ENCODE results near the gene DDIAS.
A peak's percentile ranks its signal among the peaks of the same experiment; 100 is the strongest.
"Not testable (repeated sequence)": the region's sequence is repeated elsewhere in the genome, so short reads cannot be mapped to it uniquely, and the experiment has no call there.

DDIAS gene, protein sequence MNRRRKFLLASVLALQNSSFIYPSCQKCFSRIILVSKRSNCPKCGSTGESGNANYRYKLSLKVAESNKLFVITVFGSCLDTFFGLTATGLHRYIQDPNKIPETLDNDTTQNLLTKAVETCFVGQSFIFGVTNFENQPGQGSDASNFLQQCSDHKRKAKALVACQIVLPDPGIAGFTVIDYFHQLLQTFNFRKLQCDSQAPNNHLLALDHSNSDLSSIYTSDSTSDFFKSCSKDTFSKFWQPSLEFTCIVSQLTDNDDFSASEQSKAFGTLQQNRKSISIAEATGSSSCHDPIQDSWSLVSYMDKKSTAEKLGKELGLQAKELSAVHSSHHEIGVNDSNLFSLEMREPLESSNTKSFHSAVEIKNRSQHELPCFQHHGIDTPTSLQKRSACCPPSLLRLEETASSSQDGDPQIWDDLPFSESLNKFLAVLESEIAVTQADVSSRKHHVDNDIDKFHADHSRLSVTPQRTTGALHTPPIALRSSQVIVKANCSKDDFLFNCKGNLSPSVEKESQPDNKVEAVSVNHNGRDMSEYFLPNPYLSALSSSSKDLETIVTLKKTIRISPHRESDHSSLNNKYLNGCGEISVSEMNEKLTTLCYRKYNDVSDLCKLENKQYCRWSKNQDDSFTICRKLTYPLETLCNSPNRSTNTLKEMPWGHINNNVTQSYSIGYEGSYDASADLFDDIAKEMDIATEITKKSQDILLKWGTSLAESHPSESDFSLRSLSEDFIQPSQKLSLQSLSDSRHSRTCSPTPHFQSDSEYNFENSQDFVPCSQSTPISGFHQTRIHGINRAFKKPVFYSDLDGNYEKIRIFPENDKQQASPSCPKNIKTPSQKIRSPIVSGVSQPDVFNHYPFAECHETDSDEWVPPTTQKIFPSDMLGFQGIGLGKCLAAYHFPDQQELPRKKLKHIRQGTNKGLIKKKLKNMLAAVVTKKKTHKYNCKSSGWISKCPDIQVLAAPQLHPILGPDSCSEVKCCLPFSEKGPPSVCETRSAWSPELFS

DNA sequence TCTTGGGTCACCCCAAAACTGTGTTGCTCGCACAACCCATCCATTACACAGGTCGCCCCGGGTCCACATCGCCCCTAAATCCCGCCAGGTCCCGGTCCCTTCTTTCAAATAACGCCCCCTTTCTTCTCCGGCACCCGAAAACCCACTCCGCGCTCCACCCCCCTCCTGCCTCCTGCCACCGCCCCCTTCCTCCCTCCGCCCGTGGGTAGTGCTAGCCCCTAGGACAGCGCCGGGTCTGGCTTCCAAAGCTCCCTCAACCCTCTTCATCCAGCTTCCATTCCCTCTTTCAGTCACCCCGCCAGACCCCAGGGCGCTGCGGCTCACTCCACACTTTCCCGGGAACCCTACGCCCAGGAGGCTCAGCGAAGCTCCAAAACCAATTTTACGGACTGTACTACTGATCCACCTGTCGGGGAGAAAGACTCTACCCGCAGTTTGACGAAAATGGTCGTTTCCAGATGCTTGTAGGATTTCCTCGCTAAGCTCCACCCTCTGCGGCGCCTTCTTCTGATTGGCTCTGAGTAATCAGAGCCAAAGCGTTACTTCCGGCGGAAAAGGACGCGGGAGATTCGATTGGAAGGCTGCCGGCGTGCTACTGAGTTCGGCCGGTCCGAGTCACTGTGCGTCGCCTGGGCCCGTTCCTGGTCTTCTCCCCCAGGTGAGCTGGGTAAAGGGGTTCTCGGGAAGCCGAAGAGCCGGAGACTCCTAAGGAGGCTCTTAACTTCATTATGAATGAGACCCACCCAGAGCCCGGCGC, at the start of gene DDIAS:
DDIAS (plus strand) TSS at position 572 of the 757 bp plus-strand sequence. CDS start 13,003 bp downstream, outside the sequence.
- peak; percentile 98 for DNase-seq (ENCODE audit: low spot score)

DNA sequence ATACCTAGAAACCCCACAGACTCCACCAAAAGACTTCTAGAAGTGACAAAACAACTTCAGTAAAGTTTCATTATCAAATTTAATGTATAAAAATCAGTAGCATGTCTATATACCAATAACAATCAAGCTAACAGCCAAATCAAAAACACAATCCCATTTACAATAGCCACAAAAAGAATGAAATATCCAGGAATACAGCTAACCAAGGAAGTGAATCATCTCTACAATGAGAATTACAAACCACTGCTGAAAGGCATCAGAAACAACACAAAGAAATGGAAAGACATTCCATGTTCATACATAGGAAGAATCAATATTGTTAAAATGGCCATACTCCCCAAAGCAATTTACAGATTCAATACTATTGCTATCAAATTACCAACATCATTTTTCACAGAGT, 47.3 kb upstream of the DDIAS start:
- DNase-seq (ENCODE audit: low spot score), result no peak

DNA sequence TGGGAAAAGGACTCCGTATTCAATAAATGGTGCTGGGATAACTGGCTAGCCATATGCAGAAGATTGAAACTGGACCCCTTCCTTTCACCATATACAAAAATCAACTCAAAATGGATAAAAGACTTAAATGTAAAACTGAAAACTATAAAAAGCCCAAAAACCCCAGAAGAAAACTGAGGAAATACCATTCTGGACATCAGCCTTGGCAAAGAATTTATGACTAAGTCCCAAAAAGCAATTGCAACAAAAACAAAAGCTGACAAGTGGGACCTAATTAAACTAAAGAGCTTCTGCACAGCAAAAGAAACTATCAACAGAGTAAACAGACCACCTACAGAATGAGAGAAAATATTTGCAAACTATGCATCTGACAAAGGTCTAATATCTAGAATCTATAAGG, 46.6 kb upstream of the DDIAS start:
- DNase-seq (ENCODE audit: low spot score), result not testable (repeated sequence)

DNA sequence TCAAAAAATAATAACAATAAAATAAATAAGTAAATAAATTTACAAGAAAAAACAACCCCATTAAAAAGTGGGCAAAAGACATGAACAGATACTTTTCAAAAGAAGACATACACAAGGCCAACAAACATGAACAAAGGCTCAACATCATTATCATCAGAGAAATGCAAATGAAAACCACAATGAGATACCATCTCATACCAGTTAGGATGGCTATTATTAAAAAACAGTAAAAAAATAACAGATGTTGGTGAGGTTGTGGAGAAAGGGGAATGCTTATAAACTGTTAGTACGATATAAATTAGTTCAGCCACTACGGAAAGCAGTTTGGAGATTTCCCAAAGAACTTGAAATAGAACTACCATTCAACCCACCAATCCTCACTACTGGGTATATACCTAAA, 45.9 kb upstream of the DDIAS start:
- DNase-seq (ENCODE audit: low spot score), result no peak

DNA sequence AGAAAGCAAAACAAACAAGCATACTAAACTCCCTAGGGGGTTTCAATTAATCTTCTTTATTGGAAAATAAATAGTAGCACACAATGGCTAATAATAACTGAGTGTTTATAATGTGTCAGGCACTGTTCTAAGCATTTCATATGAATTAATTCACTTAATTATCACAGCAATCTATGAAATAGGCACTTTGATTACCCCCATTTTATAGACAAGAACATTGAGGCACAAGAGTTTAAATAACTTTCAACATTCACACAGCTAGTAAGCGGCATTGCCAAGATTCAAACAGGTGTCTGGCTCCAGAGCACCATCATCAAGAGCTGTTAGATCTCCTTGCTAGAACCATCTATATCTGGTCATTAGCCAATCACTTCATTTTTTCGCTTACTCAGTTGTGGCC, 44.4 kb upstream of the DDIAS start:
- DNase-seq (ENCODE audit: low spot score), result no peak

DNA sequence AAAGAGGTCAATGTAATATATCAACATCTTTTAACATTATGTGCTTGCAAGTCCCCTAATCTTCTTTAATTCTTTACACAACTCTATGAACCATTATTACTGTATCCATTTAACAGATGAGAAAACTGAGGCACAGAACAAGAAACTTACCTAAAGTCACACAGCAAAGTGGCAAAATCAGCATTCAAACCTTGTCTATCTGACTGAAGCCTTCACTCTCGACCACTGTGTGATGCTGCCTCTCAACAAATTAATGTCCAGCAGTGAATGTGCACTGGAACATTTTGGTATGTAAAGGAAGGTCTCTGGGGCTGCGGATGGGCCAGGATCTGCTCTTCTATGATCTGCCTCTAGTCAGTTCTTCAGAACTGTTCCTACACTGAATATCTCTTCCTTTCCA, 43.4 kb upstream of the DDIAS start:
- no peak for DNase-seq (ENCODE audit: low spot score)

DNA sequence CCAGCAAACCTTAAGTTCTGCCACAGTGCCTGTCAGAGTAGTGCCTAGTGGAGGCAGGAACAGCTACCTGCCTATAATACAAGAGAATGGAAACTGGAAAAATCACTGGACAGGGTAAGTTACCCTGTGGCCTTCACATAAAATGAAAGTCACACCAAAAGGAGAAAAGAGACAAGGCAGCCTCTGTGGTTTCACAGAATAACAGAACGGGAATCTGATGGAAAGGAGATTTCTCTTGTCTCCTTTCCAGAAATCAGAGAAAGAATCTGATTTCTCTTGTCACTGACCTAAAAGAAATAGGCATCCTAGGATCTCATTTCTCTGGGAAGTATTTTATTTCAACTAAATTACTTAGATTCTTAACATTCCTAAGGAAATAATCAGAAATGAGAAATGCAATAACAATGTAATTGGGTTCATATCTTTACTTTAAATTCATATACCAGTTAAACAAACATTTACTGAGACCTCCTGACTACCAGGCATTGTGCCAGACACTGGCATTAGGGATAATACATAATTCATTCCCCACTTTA, 42.9 kb upstream of the DDIAS start:
- no peak for DNase-seq (ENCODE audit: low spot score)

DNA sequence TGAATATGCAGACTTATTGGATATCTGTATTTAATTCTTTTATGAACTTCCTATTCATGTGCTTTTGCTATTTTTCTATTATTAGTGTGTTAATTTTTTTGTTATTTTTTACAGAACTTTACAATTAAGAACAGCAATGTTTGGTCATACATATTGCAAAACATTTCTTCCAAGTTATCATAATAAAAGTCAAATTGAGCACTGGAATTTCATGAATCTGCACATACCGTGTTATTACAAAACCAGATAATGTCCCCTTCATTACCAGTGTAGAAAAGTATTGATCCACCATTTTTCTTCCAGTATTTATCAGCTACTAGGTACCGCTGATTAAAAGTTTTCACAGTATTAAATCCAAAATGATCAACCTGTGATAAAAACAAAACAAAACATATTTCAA, 41.8 kb upstream of the DDIAS start:
- no peak for DNase-seq (ENCODE audit: low spot score)

DNA sequence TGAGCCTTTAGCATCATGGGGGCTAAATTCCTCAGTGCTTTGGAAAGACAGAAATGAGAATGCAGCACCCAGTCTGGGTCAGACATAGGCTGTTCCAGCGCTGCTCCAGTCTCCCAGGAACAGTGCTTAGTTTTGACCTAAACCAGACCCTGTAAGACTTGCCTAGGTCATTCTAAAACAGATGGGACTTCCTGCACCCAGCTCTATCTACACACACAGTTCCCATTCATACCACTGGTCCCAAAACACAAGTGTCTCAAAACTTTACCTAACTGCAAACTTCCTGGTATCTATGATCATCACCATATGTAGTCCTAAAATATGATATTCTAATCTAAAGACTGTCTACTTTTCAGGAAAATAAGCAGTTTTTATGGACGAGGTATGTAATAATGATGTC, 39.2 kb upstream of the DDIAS start:
- DNase-seq (ENCODE audit: low spot score), result no peak

DNA sequence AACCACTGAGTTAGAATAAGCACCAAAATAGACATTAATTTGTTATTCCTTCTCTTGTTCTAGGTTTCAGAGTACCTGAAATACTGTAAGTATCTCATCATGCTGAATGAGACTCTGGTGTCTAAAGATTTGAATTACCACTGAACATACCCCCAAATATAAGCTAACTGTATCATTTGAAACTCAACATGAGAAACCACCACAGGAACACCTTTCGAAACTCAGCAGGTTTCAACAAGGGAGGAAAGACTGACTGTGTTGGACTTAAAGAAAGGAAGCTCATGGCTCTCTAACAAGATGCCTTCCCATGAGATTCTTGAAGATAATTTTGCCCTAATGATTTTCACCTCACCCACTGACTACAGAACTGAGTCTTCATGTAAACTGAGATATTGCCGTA, 38.3 kb upstream of the DDIAS start:
- DNase-seq (ENCODE audit: low spot score), result no peak

DNA sequence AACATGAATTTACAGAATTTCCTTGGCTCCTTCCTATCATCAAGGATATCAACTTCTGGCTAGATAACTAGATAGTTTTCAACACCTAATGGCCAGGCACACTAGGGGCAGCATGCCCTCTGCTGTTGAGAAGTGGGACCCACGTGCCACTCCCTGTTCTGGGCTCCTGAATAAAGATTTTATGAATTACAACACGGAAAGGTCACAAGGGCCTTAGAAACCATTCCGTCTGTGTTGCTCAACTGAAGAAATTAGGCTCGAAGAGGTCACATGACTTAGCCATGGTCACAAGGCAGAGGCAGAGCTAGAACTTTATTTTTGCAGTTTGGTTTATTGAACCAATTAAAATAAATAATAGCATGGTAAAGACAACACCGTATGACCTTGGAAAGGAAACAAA, 37.3 kb upstream of the DDIAS start:
- DNase-seq (ENCODE audit: low spot score), result peak; percentile 10

DNA sequence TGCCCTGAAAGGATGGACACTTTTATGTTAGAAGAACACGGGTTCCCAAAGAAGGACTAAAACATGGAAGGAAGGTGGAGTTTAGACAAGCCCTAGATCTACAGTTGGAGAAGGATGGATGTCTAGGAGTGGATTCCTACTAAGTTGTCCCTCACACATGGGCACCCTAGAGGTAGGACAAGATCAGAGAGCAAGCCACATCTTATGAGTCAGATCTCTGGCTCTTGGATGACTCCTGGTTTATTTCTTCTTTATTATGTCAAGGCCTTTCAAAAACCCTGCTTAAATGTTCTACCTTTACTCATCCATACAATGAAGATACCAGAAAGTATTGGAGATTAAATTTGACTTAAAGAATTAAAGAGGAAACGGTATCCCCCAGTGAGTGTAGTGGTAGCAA, 35.7 kb upstream of the DDIAS start:
- DNase-seq (ENCODE audit: low spot score), result no peak

DNA sequence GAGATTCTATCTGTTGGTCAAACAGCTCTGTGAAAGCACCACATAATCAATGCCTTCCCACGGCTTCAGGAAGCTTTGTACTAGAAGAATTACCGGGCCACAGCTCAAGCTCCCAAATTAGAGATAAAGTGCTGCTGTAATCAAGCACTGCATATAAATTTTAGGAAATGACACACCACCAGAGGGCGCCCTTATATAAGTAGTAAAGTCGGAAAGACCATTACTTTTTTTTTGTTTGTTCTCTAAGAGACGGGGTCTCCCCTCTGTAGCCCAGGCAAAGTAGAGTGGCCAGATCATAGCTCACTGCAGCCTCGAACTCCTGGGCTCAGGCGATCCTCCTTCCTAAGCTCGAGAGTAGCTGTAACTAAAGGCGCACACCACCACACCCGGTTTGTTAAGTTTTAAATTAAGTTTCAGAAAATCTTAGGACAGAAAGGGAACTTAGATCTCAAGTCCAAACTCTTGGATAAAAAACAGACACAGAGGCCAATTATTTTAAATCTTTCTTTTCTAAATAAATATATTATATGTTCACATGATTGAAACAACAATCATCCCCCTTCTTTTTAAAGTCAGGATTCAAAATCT, 33.9 kb upstream of the DDIAS start:
- peak; percentile 86 for DNase-seq (ENCODE audit: low spot score)

DNA sequence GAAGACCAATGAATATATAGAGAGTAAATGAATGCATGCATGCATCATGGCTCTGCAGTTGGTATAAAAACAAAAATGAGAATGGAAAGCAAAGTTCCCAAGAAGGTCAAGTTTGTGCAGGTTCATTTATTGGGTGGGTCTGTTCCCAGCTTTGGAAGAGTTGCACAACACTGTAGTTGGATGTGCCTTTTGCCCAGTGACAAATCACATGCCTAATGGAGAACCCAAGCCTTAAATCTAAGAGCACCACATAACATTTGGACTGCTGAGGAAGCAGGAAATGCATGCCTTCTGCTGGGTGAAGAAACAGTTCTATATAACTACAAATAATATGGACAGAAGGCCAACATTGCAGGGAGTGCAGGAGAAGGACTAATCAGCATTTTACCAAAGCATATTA, 31.9 kb upstream of the DDIAS start:
- no peak for DNase-seq (ENCODE audit: low spot score)

DNA sequence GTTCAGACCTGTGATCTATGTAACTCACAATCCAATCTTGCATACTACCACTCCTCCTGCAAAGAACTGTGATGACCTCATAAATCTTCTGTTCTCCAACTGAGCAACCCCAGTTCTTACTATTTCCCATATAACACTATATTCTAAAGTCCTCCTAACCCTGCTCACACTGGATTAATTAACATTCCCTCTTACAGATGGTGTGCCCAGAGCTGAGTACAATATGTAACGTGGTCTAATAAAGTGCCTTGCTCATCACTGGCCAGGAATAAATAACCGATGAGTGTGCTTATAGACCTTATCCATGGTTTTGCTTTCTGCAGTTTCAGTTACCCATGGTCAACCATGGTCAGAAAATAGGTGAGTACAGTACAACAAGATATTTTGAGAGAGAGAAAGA, 29.9 kb upstream of the DDIAS start:
- no peak for DNase-seq (ENCODE audit: low spot score)

DNA sequence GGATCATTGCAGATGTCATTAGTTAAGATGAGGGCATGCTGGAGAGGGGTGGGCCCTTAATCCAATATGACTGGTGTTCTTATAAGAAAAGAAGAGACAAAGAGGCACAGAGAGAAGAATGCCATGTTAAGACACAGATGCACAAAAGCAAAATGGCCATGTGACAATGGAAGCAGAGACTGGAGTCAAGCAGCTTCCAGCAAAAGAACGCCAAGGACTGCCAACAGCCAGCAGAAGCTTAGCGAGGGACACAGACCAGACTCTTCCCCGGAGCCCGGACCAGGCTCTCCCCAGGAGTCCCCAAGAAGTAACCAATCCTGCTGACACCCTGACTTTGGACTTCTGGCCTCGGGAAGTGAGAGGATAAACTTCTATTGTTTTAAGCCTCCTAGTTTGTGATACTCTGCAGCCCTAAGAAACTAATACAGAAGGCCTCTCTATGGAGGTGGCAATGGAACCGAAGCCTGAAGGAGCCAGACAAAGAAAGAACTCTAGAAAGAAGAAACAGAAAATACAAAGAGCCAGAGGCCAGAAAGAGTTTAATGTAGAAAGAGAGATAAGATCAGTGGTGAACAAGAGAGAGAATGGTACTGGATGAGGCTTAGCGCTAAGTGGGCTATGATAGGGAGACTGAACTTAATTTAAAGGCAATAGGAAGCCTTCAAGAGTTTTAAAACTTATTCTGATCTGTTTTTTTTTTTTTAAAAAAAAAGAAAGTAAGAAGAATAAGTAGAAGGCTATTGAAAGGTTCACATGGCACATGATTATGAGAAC, 29.0 kb upstream of the DDIAS start:
- no peak for DNase-seq (ENCODE audit: low spot score)

DNA sequence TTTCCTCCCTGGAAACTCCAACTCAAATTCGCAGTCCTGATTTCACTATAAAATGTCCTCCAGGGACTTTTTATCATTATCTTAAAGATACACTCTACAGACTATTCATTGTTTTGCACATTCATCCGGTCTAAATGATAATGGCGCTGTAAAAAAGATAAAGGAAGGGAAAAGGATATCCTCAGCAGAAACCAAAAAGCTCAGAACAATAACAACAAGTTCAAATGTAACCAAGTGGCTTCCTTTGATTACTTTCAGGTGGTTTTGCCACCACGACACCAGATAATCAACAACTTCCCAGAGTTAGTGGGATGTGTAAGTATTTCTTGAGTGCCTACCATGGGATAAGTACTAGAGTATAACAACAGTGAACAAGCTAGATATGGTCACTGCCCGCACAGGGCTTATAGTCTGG, 27.6 kb upstream of the DDIAS start:
- no peak for DNase-seq (ENCODE audit: low spot score)

DNA sequence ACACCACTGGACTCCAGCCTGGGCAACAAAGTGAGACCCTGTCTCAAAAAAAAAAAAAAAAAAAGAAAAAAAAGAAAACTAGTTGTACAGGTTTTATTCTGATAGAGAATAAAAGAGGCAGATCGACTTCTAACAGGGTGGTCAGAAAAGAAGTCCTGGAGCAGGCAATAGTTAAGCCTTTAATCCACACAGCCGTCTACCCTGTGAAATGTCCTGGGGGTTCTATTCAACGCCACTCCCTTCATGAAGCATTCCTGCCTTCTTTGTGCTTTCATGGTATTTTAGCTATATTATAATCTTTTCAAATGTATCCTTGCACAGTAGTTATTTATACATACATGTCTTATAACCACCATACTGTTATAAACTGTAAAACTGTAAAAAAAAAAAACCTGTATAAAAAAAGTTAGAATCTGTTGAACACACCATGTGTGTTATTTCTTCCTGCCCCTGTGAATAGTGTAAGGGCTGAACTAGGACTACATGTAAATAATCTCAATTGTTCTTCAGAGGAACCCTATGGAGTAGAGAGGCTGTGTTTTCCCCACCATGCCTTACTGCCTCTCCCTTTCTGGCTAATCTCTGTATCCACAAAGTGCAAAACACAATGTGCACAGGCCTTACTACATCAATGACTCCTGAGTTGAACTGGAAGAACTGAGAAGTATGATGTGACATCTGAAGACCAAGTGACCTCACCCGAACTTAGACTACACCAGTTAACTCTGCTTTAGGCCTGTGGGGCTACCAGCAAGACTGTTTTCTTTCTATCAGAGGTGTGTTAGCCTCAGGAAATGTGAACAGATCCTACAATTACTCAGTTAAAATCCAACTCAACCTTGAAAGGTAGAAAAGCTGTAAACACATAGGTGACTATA, 26.7 kb upstream of the DDIAS start:
- DNase-seq (ENCODE audit: low spot score), result no peak

DNA sequence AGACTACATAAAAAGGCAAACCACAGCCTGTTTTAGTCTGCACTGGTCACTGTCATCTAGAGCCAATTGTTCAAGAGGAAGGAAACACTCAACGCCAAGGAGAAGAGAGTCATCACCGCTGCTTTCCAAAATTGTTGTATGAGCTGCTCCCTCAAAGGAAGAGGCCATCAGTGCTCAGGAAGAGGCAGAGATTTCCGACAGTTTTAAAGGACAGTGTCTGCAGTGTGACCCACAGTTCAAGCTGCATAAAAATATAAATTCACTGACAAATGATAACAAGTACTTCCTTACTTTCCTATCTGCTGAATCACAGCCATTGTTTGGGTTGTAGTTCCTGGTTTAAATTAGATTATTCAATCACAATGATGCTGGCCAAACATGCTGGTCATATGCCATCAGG, 17.7 kb upstream of the DDIAS start:
- no peak for DNase-seq (ENCODE audit: low spot score)
